Inferior parietal cortex (tissue), 1 donor: ENCODE results near the gene NEXN.
"Not testable (repeated sequence)": the region's sequence is repeated elsewhere in the genome, so short reads cannot be mapped to it uniquely, and the experiment has no call there.

Source experiments
- DNase-seq: peaks from one replicate; pipeline ENCODE4 v3.0.0-alpha.2; 2016; ENCODE audit errors: extremely low spot score

The NEXN gene

DNA sequence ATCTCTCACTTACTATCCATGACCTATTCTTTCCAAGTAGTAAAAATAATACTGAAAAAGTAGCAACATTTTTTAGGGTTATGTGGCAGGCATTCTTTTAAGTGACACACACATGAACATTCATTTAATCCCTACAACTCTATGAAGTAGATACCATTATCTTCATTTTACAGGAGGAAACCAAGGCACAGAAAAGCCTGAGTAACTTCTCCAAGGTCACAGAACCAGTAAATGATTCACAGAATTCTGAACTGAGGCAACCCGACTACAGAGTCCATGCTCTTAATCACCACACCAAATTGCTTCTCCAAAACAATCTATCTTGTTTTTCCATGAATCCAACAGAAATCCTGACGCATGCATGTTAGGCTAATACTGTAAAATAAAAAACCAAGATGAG, 73.0 kb downstream of the NEXN start:
- DNase-seq = no peak

DNA sequence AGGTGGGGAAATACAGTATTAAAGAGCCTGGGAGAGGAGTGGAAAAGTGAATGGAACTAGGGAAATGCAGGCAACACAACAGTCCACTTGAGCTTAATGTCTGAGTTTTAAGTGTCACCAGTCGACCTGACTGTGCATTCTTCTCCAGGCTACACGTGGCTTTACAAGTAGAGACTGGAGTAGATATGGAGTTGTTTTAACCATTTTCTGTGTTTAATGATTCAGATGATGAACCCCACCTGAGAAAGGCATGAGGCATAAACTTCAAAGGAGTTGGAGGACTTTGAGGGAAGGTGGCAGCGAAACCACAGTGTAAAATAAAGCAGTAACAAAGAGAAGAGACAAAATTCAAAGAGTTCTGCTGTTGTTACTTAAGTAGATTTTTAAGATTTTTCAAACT, 77.9 kb downstream of the NEXN start:
- no peak for DNase-seq

DNA sequence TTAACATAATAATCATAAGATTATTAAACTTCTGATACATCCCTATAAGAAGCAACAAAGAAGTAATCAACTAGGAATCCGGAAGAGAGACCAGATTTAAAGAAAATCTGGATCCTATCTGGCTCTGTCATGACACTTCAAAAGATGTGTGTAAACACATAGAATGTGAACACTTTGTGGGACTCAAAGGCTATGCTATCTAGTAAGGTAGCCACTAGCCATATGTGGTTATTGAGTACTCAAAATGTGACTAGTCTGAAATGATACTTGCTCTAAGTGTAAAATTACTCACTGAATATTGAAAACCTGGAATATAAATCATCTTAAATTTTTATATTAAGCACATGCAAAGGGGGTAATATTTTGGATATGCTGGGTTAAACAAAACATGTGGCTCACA, 81.8 kb downstream of the NEXN start:
- DNase-seq = no peak

DNA sequence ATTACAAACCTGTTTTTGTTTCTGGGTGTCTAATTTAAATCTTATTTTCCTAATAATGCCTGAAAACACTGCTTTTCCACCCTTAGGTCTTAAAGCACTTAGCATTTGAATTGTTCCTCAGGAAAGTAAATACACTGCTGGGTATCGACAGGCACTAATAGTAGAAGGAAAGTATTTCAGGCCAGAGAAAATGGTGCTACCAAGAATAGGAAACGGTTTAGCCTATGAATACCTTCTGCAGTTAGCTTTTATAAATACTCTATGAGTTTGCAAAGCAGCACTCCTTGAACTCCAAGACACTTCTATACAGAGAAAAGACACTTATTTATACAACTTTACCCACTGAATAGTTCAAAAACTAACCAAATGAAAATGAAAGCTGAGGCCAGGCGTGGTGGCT, 83.7 kb downstream of the NEXN start:
- no peak for DNase-seq

DNA sequence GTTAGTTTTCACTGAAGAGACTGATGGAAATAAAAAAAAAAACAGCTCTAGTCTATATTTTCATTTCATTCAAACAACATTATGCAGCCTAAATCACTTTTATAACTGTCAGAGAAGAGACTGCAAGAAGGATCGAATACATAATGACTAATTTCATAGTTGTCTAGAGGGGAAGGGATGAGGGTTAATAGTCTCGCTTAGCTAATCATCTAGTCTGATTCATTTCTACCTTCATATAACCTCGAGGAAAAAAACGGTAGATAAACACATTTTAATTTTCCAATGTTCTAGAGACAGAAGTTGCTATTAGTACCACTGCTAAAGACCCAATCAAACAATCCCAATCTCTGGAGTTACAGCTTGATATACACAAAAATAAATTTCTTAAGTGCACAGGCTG, 87.0 kb downstream of the NEXN start:
- no peak for DNase-seq

DNA sequence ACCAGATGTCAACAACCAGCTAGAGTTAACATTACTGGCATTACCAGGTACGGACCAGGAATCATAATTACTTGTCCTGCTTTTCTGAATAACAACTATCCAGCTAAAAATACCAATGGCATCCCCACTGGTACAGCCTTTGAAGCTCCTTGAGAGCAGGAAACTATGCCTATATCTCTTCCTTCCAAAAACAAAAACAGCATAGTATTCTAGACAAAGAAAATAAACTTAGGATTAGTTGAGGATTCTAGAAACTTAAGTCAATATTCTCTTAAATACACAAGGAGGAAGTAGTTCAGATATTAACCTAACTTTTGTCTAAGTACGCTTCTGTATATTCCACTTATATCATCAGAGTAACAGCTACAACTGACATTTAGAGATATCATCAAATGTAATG, 87.5 kb downstream of the NEXN start:
- no peak for DNase-seq

DNA sequence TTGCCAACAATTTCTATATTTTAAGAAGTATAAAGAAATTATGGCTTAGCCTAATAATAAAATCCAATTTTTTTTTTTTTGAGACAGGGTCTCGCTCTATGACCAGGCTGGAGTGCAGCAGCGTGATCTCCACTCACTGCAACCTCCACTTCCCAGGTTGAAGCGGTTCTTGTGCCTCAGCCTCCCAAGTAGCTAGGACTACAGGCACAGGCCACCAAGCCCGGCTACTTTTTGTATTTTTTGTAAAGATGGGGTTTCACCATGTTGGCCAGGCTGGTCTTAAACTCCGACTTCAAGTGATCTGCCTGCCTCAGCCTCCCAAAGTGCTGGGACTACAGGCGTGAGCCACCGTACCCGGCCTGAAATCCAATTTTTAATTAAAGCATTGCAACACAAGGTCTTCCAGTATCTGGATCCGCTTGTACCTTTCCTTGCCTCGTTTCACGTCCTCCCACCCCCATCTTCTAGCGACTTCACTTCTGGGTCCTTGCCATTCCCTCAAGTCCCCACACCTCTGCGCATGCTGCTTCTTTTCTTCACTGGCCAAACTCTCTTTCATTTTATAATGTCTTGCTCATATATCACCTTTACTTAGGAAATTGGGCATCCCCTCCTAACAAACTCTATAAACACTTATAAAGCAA, 88.1 kb downstream of the NEXN start:
- no peak for DNase-seq

DNA sequence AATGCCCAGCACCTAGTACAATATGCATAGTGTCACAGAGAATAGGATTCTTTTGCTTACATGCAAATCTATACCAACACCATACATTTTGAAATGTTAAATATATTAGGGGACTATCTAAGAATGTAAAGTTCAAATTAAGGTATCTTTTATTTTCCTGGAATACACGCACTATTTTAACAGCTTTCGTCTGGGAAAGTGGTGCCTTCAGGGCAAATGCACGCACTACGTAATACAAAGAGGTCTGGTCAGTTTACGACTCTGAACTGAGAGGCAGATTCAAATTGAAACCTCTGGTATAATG, 89.5 kb downstream of the NEXN start:
- DNase-seq = no peak

DNA sequence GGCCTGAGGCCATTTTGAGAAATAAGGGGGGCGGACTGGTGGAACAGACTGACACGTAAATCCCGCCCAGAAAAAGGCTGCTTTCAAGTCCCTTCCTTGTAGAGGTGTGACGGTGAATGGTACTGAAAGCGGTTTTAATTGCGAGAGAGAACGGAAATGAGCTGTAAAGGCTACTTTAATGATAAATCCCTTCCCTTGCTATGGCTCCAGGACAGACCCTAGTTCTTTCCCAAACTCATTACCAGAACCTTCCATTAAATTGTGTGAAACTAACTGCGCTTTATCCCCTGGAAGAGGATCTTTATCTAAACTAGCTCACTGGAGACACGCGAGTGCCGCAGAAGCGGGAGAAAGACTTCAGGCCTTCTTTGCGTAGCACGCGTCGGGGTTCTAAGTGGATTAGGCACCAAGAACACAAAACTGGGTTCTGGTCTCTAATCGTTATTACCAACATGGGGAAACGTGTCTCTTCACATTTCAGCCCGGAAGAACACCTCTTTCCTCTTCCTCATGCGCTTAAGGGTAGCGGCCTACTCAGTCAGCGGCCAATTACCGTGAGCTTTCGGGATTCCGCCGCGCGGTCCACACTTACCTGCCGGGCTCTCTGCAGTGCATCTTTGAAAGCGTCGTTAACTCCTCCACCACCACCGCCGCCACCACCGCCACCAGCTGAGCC, 90.0 kb downstream of the NEXN start:
- DNase-seq = peak; percentile 71

DNA sequence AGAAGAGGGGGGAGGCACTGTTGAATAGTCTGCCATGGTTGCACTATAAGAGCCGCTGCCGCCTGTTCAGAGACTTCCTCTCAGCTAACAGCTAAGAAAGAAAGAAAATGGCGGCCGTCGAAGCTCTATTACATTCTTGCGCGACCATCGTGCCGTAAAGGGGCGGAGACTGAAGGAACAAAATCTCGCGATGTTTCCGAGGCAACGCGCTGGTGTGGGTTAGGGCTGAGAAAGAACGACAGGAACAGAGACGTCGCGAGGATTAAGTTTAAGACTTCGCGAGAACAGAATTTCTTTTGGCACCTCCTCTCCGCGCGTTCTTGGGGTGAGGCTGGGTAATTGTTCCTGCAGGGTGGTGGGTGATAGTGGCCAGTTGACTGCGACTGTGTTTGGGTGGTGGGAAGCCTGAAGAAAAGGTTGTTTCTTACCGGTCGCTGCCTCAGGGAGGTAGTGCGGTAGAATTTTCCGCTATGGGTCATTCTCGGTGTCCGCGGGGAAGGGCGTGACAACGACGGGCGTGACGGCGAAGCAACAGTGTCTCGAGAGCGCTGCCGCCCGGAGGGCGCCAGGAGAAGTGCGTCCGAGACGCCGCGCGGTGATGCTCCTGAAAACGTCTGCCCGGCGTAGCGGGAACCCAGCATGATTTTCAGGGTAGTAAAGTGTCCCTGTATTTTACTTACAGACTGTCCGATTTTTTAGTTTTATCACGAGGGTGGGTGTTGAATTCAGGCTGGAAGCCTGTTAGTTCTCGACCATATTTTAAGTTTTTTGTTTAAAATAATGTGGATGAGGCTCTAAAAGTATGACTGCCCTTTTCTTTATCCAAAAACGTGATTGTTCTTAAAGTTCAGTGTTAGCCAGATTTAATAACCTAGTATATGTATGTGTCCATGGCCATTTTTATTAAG, 90.8 kb downstream of the NEXN start, which contains the start of gene FUBP1:
Gene FUBP1, minus strand, starts transcription at position 104 of the 908 bp plus-strand sequence. Its CDS starts 68 bp downstream, at position 36.
- peak; percentile 98 for DNase-seq

DNA sequence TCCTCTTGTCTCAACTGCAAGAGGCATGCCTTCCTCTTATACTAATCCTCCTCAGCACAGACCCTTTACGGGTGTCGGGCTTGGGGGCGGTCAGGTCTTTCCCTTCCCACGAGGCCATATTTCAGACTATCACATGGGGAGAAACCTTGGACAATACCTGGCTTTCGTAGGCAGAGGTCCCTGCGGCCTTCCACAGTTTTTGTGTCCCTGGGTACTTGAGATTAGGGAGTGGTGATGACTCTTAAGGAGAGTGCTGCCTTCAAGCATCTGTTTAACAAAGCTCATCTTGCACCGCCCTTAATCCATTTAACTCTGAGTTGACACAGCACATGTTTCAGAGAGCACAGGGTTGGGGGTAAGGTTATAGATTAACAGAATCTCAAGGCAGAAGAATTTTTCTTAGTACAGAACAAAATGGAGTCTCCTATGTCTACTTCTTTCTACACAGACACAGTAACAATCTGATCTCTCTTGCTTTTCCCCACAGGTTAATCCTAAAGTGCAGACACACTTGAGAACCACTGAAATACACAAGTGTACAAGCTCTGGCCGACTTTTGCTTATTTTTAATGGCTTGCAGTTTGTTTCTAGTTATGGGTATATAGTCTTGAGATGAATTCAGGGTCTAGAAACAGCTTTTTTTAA, 95.0 kb downstream of the NEXN start:
- not testable (repeated sequence) for DNase-seq

DNA sequence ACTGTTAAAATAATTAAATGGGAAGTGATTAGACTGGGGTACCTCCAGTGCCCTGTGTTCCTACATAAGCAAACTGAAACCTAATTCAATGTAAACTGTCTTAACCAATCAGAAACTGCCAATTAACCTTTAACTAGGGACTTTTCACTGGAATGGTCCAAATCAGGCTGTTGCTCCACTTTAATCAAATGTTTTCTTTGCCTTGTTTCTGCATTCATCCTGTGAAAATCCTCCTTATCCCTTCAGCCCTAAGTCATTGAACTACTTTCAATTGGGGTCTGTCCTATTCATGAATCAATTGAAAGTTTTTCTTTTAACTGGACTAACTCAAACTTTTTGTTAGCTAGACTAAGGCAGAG, 95.6 kb downstream of the NEXN start:
- no peak for DNase-seq

DNA sequence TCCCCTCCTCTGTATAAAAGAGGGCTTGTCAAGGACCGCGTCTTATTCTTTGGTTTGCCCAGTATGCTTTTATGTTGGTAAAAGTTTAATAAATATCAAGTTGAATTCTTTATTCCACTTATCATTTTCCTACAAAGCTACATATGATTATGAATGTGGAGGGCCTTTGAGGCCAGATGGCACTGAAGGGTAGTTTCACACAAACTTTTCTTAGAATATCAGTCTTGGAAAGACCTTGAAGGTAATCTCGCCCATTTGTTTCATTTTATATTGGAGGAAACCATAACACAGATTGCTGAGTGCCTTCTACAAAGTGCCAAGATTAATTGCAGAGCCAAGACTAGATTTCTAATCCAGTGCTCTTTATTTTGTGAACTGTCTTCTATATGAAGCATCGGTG, 96.2 kb downstream of the NEXN start:
- DNase-seq = no peak

DNA sequence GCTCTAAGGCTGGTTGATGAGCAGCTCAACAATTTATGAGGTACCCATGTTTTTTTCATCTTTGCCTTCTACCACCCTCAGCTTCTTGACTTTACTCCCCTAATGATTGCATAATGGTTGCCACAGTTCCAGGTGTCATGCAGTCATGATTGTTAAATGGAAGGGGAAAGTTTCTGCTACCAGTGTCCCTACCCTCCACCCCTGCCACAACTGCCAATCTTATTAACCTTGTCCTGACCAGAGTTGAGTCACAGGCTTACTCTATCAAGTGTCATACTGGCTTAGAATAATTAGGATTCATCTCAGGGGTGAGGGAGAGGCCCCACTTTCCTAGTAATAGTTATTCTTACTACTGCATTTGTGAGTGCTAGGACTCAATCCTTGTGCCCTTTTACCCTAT, 98.4 kb downstream of the NEXN start:
- no peak for DNase-seq

DNA sequence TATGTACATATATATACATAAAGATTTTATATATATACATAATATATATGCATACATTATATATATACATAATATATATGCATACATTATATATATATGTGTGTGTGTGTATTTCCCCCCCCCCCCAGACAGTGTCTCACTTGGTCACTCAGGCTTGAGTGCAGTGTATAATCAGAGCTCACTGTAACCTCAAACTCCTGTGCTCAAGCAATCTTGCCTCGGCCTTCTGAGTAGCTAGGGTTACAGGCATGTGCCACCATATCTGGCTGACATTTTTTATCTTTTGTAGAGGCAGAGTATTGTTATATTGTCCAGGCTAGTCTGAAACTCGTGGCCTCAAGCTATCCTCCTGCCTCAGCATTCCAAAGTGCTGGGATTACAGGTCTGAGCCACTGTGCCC, 99.5 kb downstream of the NEXN start:
- no peak for DNase-seq

DNA sequence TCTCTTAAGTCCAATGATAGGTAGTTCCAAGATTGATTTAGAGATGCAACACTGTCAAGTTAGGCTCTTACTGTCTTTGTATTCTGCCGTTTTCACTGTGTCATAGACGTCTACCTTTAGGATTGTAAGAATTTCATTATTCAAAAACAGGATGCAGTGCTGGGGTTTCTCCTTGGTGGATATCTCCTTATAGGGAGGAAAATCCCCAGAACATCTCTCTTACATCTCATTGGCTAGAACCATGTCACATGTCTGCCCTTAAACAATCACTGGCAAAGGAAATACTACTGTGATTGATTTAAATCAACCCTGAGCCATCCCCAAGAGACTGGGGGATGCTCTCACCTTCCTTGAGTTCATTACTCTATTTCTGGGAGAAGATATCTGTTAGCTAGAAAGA, 101.3 kb downstream of the NEXN start:
- DNase-seq = no peak

DNA sequence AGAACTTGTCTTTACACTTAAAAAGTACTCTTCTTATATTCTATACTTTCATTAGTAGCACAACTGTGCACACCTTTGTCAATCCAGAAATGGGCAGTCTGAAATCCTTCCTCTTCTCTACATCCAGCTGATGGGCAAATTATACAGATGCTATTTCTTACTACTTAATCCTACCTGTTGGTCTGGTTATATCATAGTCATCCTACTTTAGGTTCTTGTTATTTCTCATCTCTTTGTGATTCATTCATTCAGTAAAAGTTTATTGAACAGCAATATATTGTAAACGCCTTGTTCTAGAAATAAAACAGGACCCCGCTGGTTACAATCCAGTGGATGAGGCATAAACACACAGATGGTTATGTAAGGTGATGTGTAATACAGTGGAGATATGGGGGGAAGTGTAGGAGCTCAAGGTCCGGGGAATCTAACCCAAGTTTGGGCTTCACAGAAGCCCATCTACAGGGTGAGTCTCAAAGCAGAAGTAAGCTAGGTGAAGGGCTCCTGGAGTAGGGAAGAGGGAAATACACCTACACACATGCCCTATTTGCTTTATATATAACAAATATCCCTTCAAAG, 102.3 kb downstream of the NEXN start:
- DNase-seq = no peak

DNA sequence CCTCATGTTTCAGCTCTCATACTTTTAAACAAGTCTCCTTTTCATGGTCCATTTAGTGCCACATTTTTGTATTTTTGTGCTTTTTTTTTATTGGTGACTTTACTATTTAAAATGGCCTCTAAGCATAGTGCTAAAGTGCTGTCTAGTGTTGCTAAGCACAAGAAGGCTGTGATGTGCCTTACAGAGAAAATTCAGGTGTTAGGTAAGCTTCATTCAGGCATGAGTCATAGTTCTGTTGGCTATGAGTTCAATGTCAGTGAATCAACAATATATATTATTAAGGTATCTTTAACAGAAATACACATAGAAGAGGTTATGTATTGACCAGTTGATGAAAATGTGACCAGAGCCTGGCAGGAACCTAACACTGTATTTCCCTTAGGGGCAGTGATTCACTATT, 103.2 kb downstream of the NEXN start:
- DNase-seq = no peak
